A549 treated with Mapracorat at 1 μM for 4 hours (cell line): ENCODE data around the gene TREML1. TPM values are rescaled to one million over a fixed set of nuclear protein-coding genes. Genes with fewer than 3 reads are reported as not detected.

Source experiments
- total RNA-seq: library from RNA; stranded (reverse); fragments of 200-300 nt; extraction: Qiagen RNA extraction; gene quantifications from 5 replicates; pipeline ENCODE4 v1.2.3, GENCODE V29; 2022

Gene TREML1, protein sequence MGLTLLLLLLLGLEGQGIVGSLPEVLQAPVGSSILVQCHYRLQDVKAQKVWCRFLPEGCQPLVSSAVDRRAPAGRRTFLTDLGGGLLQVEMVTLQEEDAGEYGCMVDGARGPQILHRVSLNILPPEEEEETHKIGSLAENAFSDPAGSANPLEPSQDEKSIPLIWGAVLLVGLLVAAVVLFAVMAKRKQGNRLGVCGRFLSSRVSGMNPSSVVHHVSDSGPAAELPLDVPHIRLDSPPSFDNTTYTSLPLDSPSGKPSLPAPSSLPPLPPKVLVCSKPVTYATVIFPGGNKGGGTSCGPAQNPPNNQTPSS
- not detected in 5 replicates for total RNA-seq

DNA sequence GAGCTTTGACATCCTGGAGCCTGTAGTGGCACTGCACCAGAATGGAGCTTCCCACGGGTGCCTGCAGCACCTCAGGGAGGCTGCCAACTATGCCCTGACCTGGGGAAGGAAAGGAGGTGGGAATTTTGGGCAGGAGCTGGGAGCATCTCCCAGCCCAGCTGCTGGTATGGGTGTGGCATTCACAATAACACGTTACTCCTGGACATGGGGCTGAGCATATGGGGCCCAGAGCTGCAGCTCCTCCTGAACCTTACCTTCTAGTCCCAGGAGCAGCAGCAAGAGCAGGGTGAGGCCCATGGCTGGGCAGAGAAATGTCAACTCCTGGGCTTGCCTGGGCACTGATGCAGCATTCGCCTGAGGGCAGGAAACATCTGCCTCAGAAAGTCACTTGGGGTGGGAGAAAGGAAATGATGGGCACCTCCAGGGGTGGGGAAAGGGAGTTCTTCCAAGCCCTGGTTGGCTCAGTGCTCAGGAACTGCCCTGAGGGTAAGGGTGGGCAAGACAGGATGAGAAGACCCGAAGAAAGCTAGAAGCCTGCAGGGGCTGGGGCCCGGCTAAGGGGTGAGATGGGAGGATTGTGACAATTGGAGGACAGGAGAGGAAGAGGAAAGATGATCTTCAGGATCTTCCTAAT lies at the start of gene TREML1:
Gene TREML1 (minus strand): TSS at position 356 of the 634 bp plus-strand sequence. CDS start 59 bp downstream, at position 297.

DNA sequence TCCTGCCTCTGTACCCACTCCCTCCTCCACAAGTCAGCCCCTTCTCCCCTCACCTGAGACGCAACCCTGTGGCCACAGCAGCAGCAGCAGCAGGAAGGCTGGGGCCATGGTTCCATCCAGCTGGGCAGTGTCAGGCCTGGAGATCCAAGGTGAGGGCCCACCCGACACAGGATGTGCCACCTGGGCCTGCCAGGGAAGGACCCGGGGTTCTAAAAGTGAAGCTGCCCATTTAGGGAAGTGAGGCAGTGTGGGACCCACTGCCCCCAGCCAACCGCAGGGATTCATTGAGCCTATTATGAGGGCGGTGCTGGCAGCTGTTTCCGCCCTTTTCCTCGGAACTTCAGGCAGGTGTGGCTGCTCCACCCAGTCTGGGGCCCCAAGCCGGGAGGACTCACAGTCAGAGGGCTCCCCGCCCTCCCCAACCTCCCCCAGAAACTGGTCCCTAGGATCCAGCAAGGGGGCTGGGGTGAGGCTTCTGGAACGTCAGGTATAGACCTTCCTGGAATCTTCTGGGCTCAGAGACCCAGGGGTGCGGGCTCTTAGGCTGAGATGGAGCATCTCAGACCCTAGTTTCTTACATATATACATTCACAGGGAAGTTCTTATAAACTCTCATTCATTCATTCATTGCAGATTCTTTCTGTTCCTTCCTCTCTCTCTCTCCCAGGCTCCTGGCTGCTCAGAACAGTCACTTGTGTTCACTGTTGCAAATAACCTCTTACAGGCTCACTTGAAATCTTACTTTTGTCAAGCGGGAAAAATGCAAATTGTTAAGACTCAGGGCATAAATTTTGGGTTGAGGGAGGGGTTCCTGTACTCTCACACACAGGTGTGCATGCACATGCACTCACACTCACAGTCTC lies 47.0 kb upstream of the TREML1 start, which contains the start of gene TREML2:
Gene TREML2 (minus strand): TSS at position 249 of the 863 bp plus-strand sequence. CDS start 141 bp downstream, at position 108.

GRCh38 chr6:41162687-41163418 lies 8.7 kb upstream of the TREML1 start, which contains the start of gene TREM2:
Gene TREM2 (minus strand): TSS chr6:41163116. CDS start chr6:41163082, 34 bp downstream.

Other genes starting within 250 kb of the TREML1 start
- 0.33 to 0.62 TPM (median 0.49 TPM) in 5 replicates for gene UNC5CL, start 115.1 kb downstream of the TREML1 start, total RNA-seq
- not detected in 5 replicates for gene TSPO2, start 111.9 kb downstream of the TREML1 start, total RNA-seq
- gene APOBEC2, start 101.1 kb downstream of the TREML1 start, total RNA-seq = not detected in 5 replicates
- 15.9 to 21.1 TPM (median 20.1 TPM) in 5 replicates for gene OARD1, start 82.0 kb downstream of the TREML1 start, total RNA-seq
- 10.8 to 14.1 TPM (median 12.0 TPM) in 5 replicates for gene NFYA, start 81.4 kb downstream of the TREML1 start, total RNA-seq
- not detected in 5 replicates for gene TREM2, start 8.8 kb upstream of the TREML1 start, total RNA-seq
- not detected in 5 replicates for gene TREML2, start 46.8 kb upstream of the TREML1 start, total RNA-seq
- not detected in 5 replicates for gene TREML4, start 74.0 kb upstream of the TREML1 start, total RNA-seq
- 0.13 to 0.50 TPM (median 0.24 TPM) in 5 replicates for gene TREM1, start 132.3 kb upstream of the TREML1 start, total RNA-seq
- not detected in 5 replicates for gene NCR2, start 181.3 kb upstream of the TREML1 start, total RNA-seq